HepG2 (cell line): Measurements from ENCODE around the gene NCKAP5L. TPM values are rescaled to one million over a fixed set of nuclear protein-coding genes. Genes with fewer than 3 reads are reported as not detected.
A peak's percentile ranks its signal among the peaks of the same experiment; 100 is the strongest.

ENCODE experiments used
- KLF15 ChIP-seq: sonication (generic); formaldehyde crosslinking; IDR thresholded peaks from 2 replicates; pipeline ENCODE4 v1.8.1; 2023; ENCODE audit warnings: borderline replicate concordance, mild to moderate bottlenecking, inconsistent platforms, missing genetic modification reagents, mixed read lengths
- MXD1 ChIP-seq: sonication (generic); formaldehyde crosslinking; IDR thresholded peaks from 2 replicates; pipeline ENCODE4 v1.4.0; 2020; ENCODE audit warnings: mild to moderate bottlenecking, missing genetic modification reagents
- NCOA5 ChIP-seq: sonication (generic); formaldehyde crosslinking; IDR thresholded peaks from 2 replicates; pipeline ENCODE4 v1.4.0; 2020; ENCODE audit warnings: missing genetic modification reagents
- NFKB2 ChIP-seq: sonication (generic); formaldehyde crosslinking; IDR thresholded peaks from 2 replicates; pipeline ENCODE4 v1.4.0; 2020; ENCODE audit warnings: missing genetic modification reagents, borderline replicate concordance
- NR2C2 ChIP-seq: sonication (generic); formaldehyde crosslinking; IDR thresholded peaks from 2 replicates; pipeline ENCODE4 v1.4.0; 2020; ENCODE audit warnings: missing genetic modification reagents, mild to moderate bottlenecking, moderate library complexity, borderline replicate concordance
- REST ChIP-seq, 2 experiments: IDR thresholded peaks; 2 replicates each; pipeline ENCODE4 v1.6.1; 2011 to 2012; ENCODE audit warnings: low read length in 2 of 2, borderline replicate concordance in 1 of 2, low read depth in 1 of 2, mild to moderate bottlenecking in 1 of 2, moderate library complexity in 1 of 2
- TOPORS ChIP-seq: sonication (generic); formaldehyde crosslinking; IDR thresholded peaks from 2 replicates; pipeline ENCODE4 v1.8.0; 2023; ENCODE audit warnings: mild to moderate bottlenecking, missing genetic modification reagents
- ZBTB25 ChIP-seq: IDR thresholded peaks from 2 replicates; pipeline ENCODE4 v1.6.1; 2018; ENCODE audit warnings: missing genetic modification reagents
- ZNF20 ChIP-seq: sonication (generic); formaldehyde crosslinking; IDR thresholded peaks from 2 replicates; pipeline ENCODE4 v1.4.0; 2020; ENCODE audit warnings: mild to moderate bottlenecking, moderate library complexity, missing genetic modification reagents
- ZNF33B ChIP-seq: sonication (generic); formaldehyde crosslinking; IDR thresholded peaks from 2 replicates; pipeline ENCODE4 v1.5.1; 2020; ENCODE audit warnings: mild to moderate bottlenecking, missing genetic modification reagents
- ZNF687 ChIP-seq: sonication (generic); formaldehyde crosslinking; IDR thresholded peaks from 2 replicates; pipeline ENCODE4 v1.5.1; 2020; ENCODE audit warnings: mild to moderate bottlenecking, missing genetic modification reagents, moderate library complexity
- ZNF879 ChIP-seq: sonication (generic); formaldehyde crosslinking; IDR thresholded peaks from 2 replicates; pipeline ENCODE4 v1.8.1; 2023; ENCODE audit warnings: missing genetic modification reagents
- polyA plus RNA-seq, 8 experiments: library from polyadenylated mRNA; depleted of rRNA in 3 of 8; stranded (reverse) in 7 of 8; unstranded in 1 of 8; fragments of >200 nt; fragmentation: Illumina TruSeq in 4 of 8; extraction: Trizol in 4 of 8; gene quantifications; 2 replicates each; pipeline versions ENCODE4 v1.2.1 to v1.2.3, GENCODE V29; 2011 to 2016; ENCODE audit warnings: low read depth in 4 of 8, missing spikeins in 1 of 8, mixed read lengths in 1 of 8; ENCODE audit not compliant: insufficient read depth in 1 of 8
- total RNA-seq, 5 experiments: library from RNA; depleted of rRNA; stranded (reverse); fragments of >200 nt; fragmentation: Illumina TruSeq; extraction: Trizol; gene quantifications; 2 replicates each; pipeline ENCODE4 v1.2.3, GENCODE V29; 2016; ENCODE audit warnings: low read depth in 1 of 5
- TF ChIP-seq, protein P1 (sequence below): IDR thresholded peaks from 2 replicates; pipeline ENCODE4 v1.6.1; 2016; ENCODE audit warnings: missing biosample characterization, missing genetic modification reagents, low read depth
- TF ChIP-seq, protein P2 (sequence below): sonication (generic); formaldehyde crosslinking; IDR thresholded peaks from 2 replicates; pipeline ENCODE4 v1.4.0; 2020; ENCODE audit warnings: mild to moderate bottlenecking, missing genetic modification reagents

Gene NCKAP5L
- total and polyA plus RNA-seq, 2 of the 13 experiments (the other 11 are each of a cell fraction or from before 2014, with no cell fraction given) = 4.1 to 9.0 TPM

- TF ChIP-seq TOPORS (CRISPR knock-in tag) (no peak), NCOA5 (CRISPR knock-in tag) (no peak), ZNF20 (CRISPR knock-in tag) (no peak), REST (IDR thresholded peaks at IDR 0.05; ENCODE audit: borderline replicate concordance in 1 of 2, low read depth in 1 of 2, low read length in 2 of 2) (peak in 1 of 2 experiments; percentile 73; a peak in 1 of 4 replicates), ZNF879 (CRISPR knock-in tag) (peak; percentile 35; the same call in 1 of the 2 replicates), ZNF33B (CRISPR knock-in tag) (no peak), NFKB2 (peak; percentile 51; the same call in 1 of the 2 replicates), NR2C2 (peak; percentile 82; the same call in 1 of the 2 replicates), MXD1 (CRISPR knock-in tag) (no peak), ZBTB25 (CRISPR knock-in tag) (no peak; the same call in 1 of the 2 replicates), ZNF687 (peak; percentile 67), KLF15 (no peak; the same call in 1 of the 2 replicates)
- TF ChIP-seq, protein P1, sequence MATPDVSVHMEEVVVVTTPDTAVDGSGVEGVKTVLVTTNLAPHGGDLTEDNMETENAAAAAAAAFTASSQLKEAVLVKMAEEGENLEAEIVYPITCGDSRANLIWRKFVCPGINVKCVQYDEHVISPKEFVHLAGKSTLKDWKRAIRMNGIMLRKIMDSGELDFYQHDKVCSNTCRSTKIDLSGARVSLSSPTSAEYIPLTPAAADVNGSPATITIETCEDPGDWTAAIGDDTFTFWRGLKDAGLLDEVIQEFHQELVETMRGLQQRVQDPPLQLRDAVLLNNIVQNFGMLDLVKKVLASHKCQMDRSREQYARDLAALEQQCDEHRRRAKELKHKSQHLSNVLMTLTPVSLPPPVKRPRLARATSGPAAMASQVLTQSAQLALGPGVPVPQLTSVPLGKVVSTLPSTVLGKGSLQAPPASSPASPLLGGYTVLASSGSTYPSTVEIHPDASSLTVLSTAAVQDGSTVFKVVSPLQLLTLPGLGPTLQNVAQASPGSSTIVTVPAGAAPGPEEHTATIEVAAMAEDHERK (CRISPR knock-in tag) = no peak
- TF ChIP-seq, protein P2, sequence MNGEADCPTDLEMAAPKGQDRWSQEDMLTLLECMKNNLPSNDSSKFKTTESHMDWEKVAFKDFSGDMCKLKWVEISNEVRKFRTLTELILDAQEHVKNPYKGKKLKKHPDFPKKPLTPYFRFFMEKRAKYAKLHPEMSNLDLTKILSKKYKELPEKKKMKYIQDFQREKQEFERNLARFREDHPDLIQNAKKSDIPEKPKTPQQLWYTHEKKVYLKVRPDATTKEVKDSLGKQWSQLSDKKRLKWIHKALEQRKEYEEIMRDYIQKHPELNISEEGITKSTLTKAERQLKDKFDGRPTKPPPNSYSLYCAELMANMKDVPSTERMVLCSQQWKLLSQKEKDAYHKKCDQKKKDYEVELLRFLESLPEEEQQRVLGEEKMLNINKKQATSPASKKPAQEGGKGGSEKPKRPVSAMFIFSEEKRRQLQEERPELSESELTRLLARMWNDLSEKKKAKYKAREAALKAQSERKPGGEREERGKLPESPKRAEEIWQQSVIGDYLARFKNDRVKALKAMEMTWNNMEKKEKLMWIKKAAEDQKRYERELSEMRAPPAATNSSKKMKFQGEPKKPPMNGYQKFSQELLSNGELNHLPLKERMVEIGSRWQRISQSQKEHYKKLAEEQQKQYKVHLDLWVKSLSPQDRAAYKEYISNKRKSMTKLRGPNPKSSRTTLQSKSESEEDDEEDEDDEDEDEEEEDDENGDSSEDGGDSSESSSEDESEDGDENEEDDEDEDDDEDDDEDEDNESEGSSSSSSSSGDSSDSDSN = no peak; the same call in 1 of the 2 replicates
Observed at GRCh38 chr12:49741882-49742620, 86.2 kb downstream of the NCKAP5L start (continued).
